Keratinocyte (primary cell): ENCODE results near the gene ATP8B1. TPM values are rescaled to one million over a fixed set of nuclear protein-coding genes. Genes with fewer than 3 reads are reported as not detected.

Experiments
- DNase-seq: peaks from one replicate; pipeline ENCODE4 v3.0.0-alpha.2; 2011; ENCODE audit warnings: low read depth, missing footprints, low spot score
- FAIRE-seq: peaks from 2 replicates; lab custom pipeline; 2011; peaks lifted over from hg19 to GRCh38; lab: Jason Lieb, UNC
- H2AFZ ChIP-seq: 2 replicates; pipeline ENCODE4 v1.6.0; 2012; ENCODE audit warnings: low read length, control low read depth, inconsistent platforms; ENCODE audit not compliant: control insufficient read depth
- H3K27ac ChIP-seq: 2 replicates; pipeline ENCODE4 v1.5.1; 2011; ENCODE audit warnings: low read length; ENCODE audit not compliant: control insufficient read depth, insufficient read depth
- H3K27me3 ChIP-seq: 3 replicates; pipeline ENCODE4 v1.6.0; 2011; ENCODE audit warnings: low read length; ENCODE audit not compliant: control insufficient read depth, insufficient read depth; ENCODE audit errors: extremely low read depth
- H3K36me3 ChIP-seq, 2 experiments: 2 replicates in 1 of 2; 3 replicates in 1 of 2; pipeline ENCODE4 v1.5.1; 2011; ENCODE audit warnings: low read length in 2 of 2, mild to moderate bottlenecking in 1 of 2; ENCODE audit not compliant: control insufficient read depth in 2 of 2, insufficient read depth in 2 of 2; ENCODE audit errors: extremely low read depth in 1 of 2
- H3K4me1 ChIP-seq: 3 replicates; pipeline ENCODE4 v1.5.1; 2011; ENCODE audit warnings: low read length; ENCODE audit not compliant: control insufficient read depth, insufficient read depth; ENCODE audit errors: extremely low read depth
- H3K4me2 ChIP-seq: 3 replicates; pipeline ENCODE4 v1.6.0; 2011; ENCODE audit warnings: low read depth, low read length; ENCODE audit not compliant: control insufficient read depth, insufficient read depth; ENCODE audit errors: extremely low read depth
- H3K4me3 ChIP-seq, 3 experiments: fragments of 200-600 bp in 1 of 3; sonication (generic) in 1 of 3; 2 replicates in 2 of 3; 3 replicates in 1 of 3; pipeline ENCODE4 v1.5.1; 2011 to 2016; ENCODE audit warnings: low read length in 3 of 3, mild to moderate bottlenecking in 3 of 3, control low read depth in 2 of 3, inconsistent platforms in 1 of 3, low read depth in 1 of 3, mixed read lengths in 1 of 3, mixed run types in 1 of 3, moderate library complexity in 1 of 3; ENCODE audit not compliant: control insufficient read depth in 2 of 3, insufficient read depth in 2 of 3; ENCODE audit errors: extremely low read depth in 1 of 3
- H3K79me2 ChIP-seq: 2 replicates; pipeline ENCODE4 v1.6.0; 2012; ENCODE audit warnings: low read length; ENCODE audit not compliant: control insufficient read depth, insufficient read depth
- H3K9ac ChIP-seq: 3 replicates; pipeline ENCODE4 v1.6.0; 2011; ENCODE audit warnings: low read length; ENCODE audit not compliant: control insufficient read depth, insufficient read depth; ENCODE audit errors: extremely low read depth
- H3K9me1 ChIP-seq: 3 replicates; pipeline ENCODE4 v1.6.0; 2011; ENCODE audit warnings: low read length; ENCODE audit not compliant: control insufficient read depth, insufficient read depth; ENCODE audit errors: extremely low read depth
- H3K9me3 ChIP-seq: 2 replicates; pipeline ENCODE4 v1.5.1; 2012; ENCODE audit warnings: low read depth, low read length; ENCODE audit not compliant: control insufficient read depth
- H4K20me1 ChIP-seq: 3 replicates; pipeline ENCODE4 v1.6.0; 2011; ENCODE audit warnings: low read length; ENCODE audit not compliant: control insufficient read depth, insufficient read depth; ENCODE audit errors: extremely low read depth
- CTCF ChIP-seq, 3 experiments: IDR thresholded peaks in 1 of 3; conservative IDR thresholded peaks in 1 of 3; optimal IDR thresholded peaks in 1 of 3; 2 replicates in 2 of 3; 3 replicates in 1 of 3; pipeline versions ENCODE3 to v1.5.1; 2011; ENCODE audit warnings: low read length in 3 of 3, mild to moderate bottlenecking in 3 of 3, moderate library complexity in 2 of 3, control low read depth in 1 of 3, inconsistent platforms in 1 of 3; ENCODE audit not compliant: insufficient read depth in 2 of 3; ENCODE audit errors: extremely low read depth in 1 of 3
- EZH2 ChIP-seq: IDR thresholded peaks from one replicate; pipeline ENCODE4 v1.6.1; 2012; ENCODE audit warnings: inconsistent platforms, mild to moderate bottlenecking, low read length, moderate library complexity
- dilution Hi-C: fragments of 300-500 bp; cut with MboI; formaldehyde crosslinking; loops from one replicate; pipeline ENCODE4 v1.7.0; 2020; ENCODE audit warnings: low sequenced_read_pairs; ENCODE audit not compliant: extremely low pct_ligation_motif_present
- polyA plus RNA-seq, 5 experiments: library from polyadenylated mRNA; depleted of rRNA in 3 of 5; stranded (reverse) in 3 of 5; stranded (forward) in 1 of 5; unstranded in 1 of 5; fragments of >200 nt; gene quantifications; 1 replicate in 1 of 5; 2 replicates in 3 of 5; 3 replicates in 1 of 5; pipeline versions ENCODE4 v1.2.1 to v1.2.3, GENCODE V29; 2011 to 2012; ENCODE audit warnings: missing spikeins in 2 of 5, low read depth in 1 of 5, low replicate concordance in 1 of 5

ATP8B1 gene
- polyA plus RNA-seq, 1 donor (not counting 4 experiments of a cell fraction or from before 2014, with no cell fraction given), result 20.4 TPM

GRCh38 chr18:57835904-57836303 is 32.8 kb upstream of the ATP8B1 start:
- Histone ChIP-seq H3K9ac (no peak overlapping the region), H3K27ac (no peak overlapping the region), H3K4me1 (peaks cover 5% of the 10 kb centered on the region), H3K36me3 (no peaks in the 10 kb centered on the region), H4K20me1 (no peaks in the 10 kb centered on the region), H2AFZ (no peak overlapping the region), H3K79me2 (no peaks in the 10 kb centered on the region), H3K4me2 (no peak overlapping the region), H3K9me3 (no peaks in the 10 kb centered on the region), H3K9me1 (no peaks in the 10 kb centered on the region), H3K4me3 (no peak overlapping the region), H3K27me3 (no peaks in the 10 kb centered on the region)
- dilution Hi-C loops, result no loop called here
- DNase-seq (no peak), FAIRE-seq (no peak)
- TF ChIP-seq CTCF (optimal IDR thresholded peaks at IDR 0.05 in 1 of 3, IDR thresholded peaks at IDR 0.05 in 1 of 3, conservative IDR thresholded peaks at IDR 0.05 in 1 of 3; ENCODE audit: extremely low read depth in 1 of 3, insufficient read depth in 2 of 3, low read length in 3 of 3), result no peak
- no peak for TF ChIP-seq EZH2

- no peak overlapping the region for H3K9ac ChIP-seq
- no peaks in the 10 kb centered on the region for H3K9me1 ChIP-seq
- no peak overlapping the region for H3K4me2 ChIP-seq
- no peaks in the 10 kb centered on the region for H3K27me3 ChIP-seq
- no peak overlapping the region for H2AFZ ChIP-seq
- H3K4me1 ChIP-seq, result no peaks in the 10 kb centered on the region
- H3K4me3 ChIP-seq, result no peak overlapping the region
- H3K9me3 ChIP-seq, result no peaks in the 10 kb centered on the region
- no peaks in the 10 kb centered on the region for H4K20me1 ChIP-seq
- no peaks in the 10 kb centered on the region for H3K36me3 ChIP-seq
- no peak overlapping the region for H3K27ac ChIP-seq
- no peak for FAIRE-seq
- DNase-seq, result no peak
- TF ChIP-seq CTCF (optimal IDR thresholded peaks at IDR 0.05 in 1 of 3, IDR thresholded peaks at IDR 0.05 in 1 of 3, conservative IDR thresholded peaks at IDR 0.05 in 1 of 3; ENCODE audit: extremely low read depth in 1 of 3, insufficient read depth in 2 of 3, low read length in 3 of 3), result no peak
- dilution Hi-C loops, result no loop called here
- no peaks in the 10 kb centered on the region for H3K79me2 ChIP-seq
These were observed 31.5 kb upstream of the ATP8B1 start for GRCh38 chr18:57834616-57835015.
